PC-9 (cell line): ENCODE data around the gene LMLN. TPM values are rescaled to one million over a fixed set of nuclear protein-coding genes. Genes with fewer than 3 reads are reported as not detected.

Experiments
- BruUV-seq: library from RNA; stranded (reverse); fragments of 400-500 nt; replicated peaks from 2 replicates; lab custom pipeline; 2021; lab: Mats Ljungman, UMichigan
- CTCF ChIA-PET: fragments of 300-600 bp; sonication (Branson Sonifier 250); formaldehyde crosslinking; loops from one replicate; lab custom pipeline; 2022; ENCODE audit warnings: antibody characterized with exemption; lab: Charles Lee
- POLR2A ChIA-PET: fragments of 300-600 bp; sonication (Branson Sonifier 250); formaldehyde crosslinking; loops from one replicate; lab custom pipeline; 2022; ENCODE audit warnings: antibody characterized with exemption; ENCODE audit not compliant: unreplicated experiment; lab: Charles Lee
- DNase-seq, 2 experiments: peaks; one replicate each; pipeline versions ENCODE4 v3.0.0 to v3.0.0-alpha.2; 2015 to 2022; ENCODE audit warnings: mixed read lengths in 1 of 2
- H2AFZ ChIP-seq: fragments of 200-600 bp; sonication (generic); 2 replicates; pipeline ENCODE4 v1.8.1; 2017; ENCODE audit warnings: antibody characterized with exemption
- H3F3A ChIP-seq: fragments of 200-600 bp; sonication (generic); 2 replicates; pipeline ENCODE4 v1.8.1; 2017; ENCODE audit warnings: antibody characterized with exemption, mild to moderate bottlenecking, low read depth; ENCODE audit not compliant: insufficient read depth
- H3K27ac ChIP-seq: fragments of 200-600 bp; sonication (generic); 2 replicates; pipeline ENCODE4 v1.6.1; 2016; ENCODE audit warnings: mixed run types
- H3K27me3 ChIP-seq: fragments of 200-600 bp; sonication (generic); 2 replicates; pipeline ENCODE4 v1.6.1; 2016; ENCODE audit warnings: low read depth, mixed run types; ENCODE audit not compliant: insufficient read depth
- H3K36me3 ChIP-seq: fragments of 200-600 bp; sonication (generic); 2 replicates; pipeline ENCODE4 v1.6.1; 2016; ENCODE audit warnings: low read depth, mixed run types
- H3K4me1 ChIP-seq: fragments of 200-600 bp; sonication (generic); replicated peaks from 2 replicates; pipeline ENCODE4 v1.6.1; 2016; ENCODE audit warnings: mixed run types; ENCODE audit not compliant: insufficient read depth
- H3K4me2 ChIP-seq: fragments of 200-600 bp; sonication (generic); 2 replicates; pipeline ENCODE4 v1.6.1; 2017; ENCODE audit warnings: mixed run types
- H3K4me3 ChIP-seq: fragments of 200-600 bp; sonication (generic); 2 replicates; pipeline ENCODE4 v1.6.1; 2016; ENCODE audit warnings: mixed run types
- H3K79me2 ChIP-seq: fragments of 200-600 bp; sonication (generic); 2 replicates; pipeline ENCODE4 v1.6.1; 2017; ENCODE audit warnings: low read depth, mixed run types
- H3K9me2 ChIP-seq: fragments of 200-600 bp; sonication (generic); 2 replicates; pipeline ENCODE4 v1.8.1; 2017; ENCODE audit warnings: mild to moderate bottlenecking; ENCODE audit not compliant: insufficient read depth
- H3K9me3 ChIP-seq: fragments of 200-600 bp; sonication (generic); 2 replicates; pipeline ENCODE4 v1.8.1; 2016; ENCODE audit warnings: low read depth; ENCODE audit not compliant: insufficient read depth
- H4K20me1 ChIP-seq: fragments of 200-600 bp; sonication (generic); 2 replicates; pipeline ENCODE4 v1.8.1; 2017; ENCODE audit not compliant: insufficient read depth
- CTCF ChIP-seq: fragments of 200-600 bp; sonication (generic); conservative IDR thresholded peaks from 2 replicates; pipeline ENCODE4 v1.6.1; 2017; ENCODE audit warnings: mixed run types, antibody characterized with exemption, mild to moderate bottlenecking, moderate library complexity
- EZH2 ChIP-seq: fragments of 200-600 bp; sonication (generic); IDR thresholded peaks from 2 replicates; pipeline ENCODE4 v1.8.0; 2017; ENCODE audit warnings: antibody characterized with exemption, low read depth
- intact Hi-C: fragments of 100-400 bp; cut with micrococcal nuclease; formaldehyde crosslinking; loops from one replicate; pipeline ENCODE4 v1.10.0; 2022; ENCODE audit not compliant: unreplicated experiment
- total RNA-seq: library from RNA; stranded (reverse); gene quantifications from 2 replicates; pipeline ENCODE4 v1.2.3, GENCODE V29; 2021

Gene LMLN
- total RNA-seq, 1 experiment from 2014 or later, result 21.1 TPM

- peak overlapping the region; percentile 54 for H3K27ac ChIP-seq
- no peaks in the 10 kb centered on the region for H3K9me3 ChIP-seq
- peak overlapping the region; percentile 70 for H3K4me3 ChIP-seq
- H3K79me2 ChIP-seq, result peaks cover 30% of the 10 kb centered on the region
- peak overlapping the region; percentile 77 for H2AFZ ChIP-seq
- BruUV-seq, result TSS peak; percentile 72
- TF ChIP-seq CTCF (no peak), EZH2 (no peak)
- H3F3A ChIP-seq, result peaks cover 60% of the 10 kb centered on the region
- no peaks in the 10 kb centered on the region for H3K27me3 ChIP-seq
- CTCF ChIA-PET, result no interaction called here
- POLR2A ChIA-PET, result no interaction called here
- H4K20me1 ChIP-seq, result peaks cover 27% of the 10 kb centered on the region
- intact Hi-C loops, result loop anchor here (5.0 kb wide), 1 partner anchor 113 kb away; no protein-coding TSS in a partner anchor
- no peak for DNase-seq
- H3K36me3 ChIP-seq, result peaks cover 21% of the 10 kb centered on the region
- peak overlapping the region; percentile 94 for H3K4me2 ChIP-seq
- no peaks in the 10 kb centered on the region for H3K9me2 ChIP-seq
- H3K4me1 ChIP-seq, result peaks cover 54% of the 10 kb centered on the region
Measured at GRCh38 chr3:197959500-197959890, 522 bp upstream of the LMLN start.

GRCh38 chr3:197960694-197961581 is 921 bp downstream of the LMLN start:
- CTCF ChIA-PET, result interaction anchor here (1.1 kb wide), 1 partner anchor 119 kb away, joined by 3 read pairs; no protein-coding TSS in a partner anchor

More at GRCh38 chr3:197960694-197961581, 921 bp downstream of the LMLN start:
- Histone ChIP-seq H3K4me1 (peaks cover 45% of the 10 kb centered on the region), H3K4me3 (peak overlapping the region; percentile 70), H3F3A (peaks cover 46% of the 10 kb centered on the region), H3K79me2 (peaks cover 19% of the 10 kb centered on the region), H2AFZ (peak overlapping the region; percentile 92), H3K27me3 (no peaks in the 10 kb centered on the region), H3K27ac (peak overlapping the region; percentile 57), H3K9me2 (no peaks in the 10 kb centered on the region), H4K20me1 (peaks cover 12% of the 10 kb centered on the region), H3K4me2 (peak overlapping the region; percentile 94), H3K36me3 (peaks cover 7% of the 10 kb centered on the region; the same call in 1 of the 2 replicates), H3K9me3 (no peaks in the 10 kb centered on the region)
- DNase-seq, result peak in 1 of 2 experiments; percentile 29
- BruUV-seq, result no TSS peak
- POLR2A ChIA-PET, result no interaction called here
- TF ChIP-seq EZH2, result no peak
- TF ChIP-seq CTCF, result no peak
- intact Hi-C loops, result loop anchor here (1.0 kb wide), 1 partner anchor 55 kb away; no protein-coding TSS in a partner anchor
